ENCODE results near the gene G3BP1. TPM values are rescaled to one million over a fixed set of nuclear protein-coding genes. Genes with fewer than 3 reads are reported as not detected.
A peak's percentile ranks its signal among the peaks of the same experiment; 100 is the strongest.

Gene G3BP1
- total RNA-seq, 1 experiment from 2014 or later: 400 TPM

DNA sequence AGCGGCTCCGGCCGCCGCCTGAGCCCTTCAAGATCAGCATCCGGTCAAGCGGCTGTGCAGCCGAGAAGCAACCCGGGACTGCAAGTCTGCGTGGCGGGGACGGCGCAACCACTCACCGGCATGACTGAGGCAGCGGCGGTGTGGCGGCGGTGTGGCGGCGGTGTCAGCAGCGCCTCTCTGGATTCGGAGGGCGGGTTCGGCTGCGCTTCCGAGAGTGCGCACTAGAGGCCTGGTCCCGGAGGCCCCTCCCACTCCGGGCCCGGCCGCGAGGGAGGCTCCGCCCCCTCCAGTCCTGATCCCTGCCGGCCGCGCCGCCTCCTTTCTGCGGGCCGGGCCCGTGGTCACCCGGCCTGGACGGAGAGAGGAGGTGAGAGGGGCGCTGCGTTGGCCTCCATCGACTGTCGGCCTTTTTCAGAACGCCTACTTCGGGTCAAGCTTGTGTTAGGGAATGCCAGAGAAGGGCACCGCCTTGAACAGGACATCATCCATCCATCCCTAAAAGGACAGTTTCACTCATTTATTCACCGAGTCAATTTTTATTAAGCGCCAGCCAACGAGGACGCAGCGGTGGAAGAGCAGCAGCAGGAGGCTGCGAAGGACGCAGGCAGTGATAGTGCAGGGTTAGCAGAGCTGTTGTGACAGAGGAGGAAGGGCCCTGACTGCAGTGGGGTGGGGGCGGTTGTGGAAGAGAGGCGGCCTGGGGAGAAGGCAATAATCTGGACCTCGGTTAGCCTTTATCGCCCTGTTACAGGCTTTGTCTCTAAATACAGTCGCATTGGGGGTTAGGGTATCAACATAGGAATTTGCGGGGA, 13.1 kb upstream of the G3BP1 start, which contains the start of gene ATOX1:
Gene ATOX1 (minus strand): TSS at position 202 of the 812 bp plus-strand sequence. CDS start 80 bp downstream, at position 122.
- DNase-seq (ENCODE audit: low spot score): peak; percentile 93
- Mint-ChIP-seq H3K27me3 (ENCODE audit: low read depth) (no peaks in the 10 kb centered on the region), H3K4me3 (peak within 1 kb of the TSS; percentile 84), H3K9me3 (no peaks in the 10 kb centered on the region), H3K27ac (peak within 1 kb of the TSS; percentile 94), H3K36me3 (peaks cover under 1% of the 10 kb centered on the region; the same call in 1 of the 2 replicates), H3K4me1 (peaks cover 39% of the 10 kb centered on the region)
- ChIA-PET POLR2A (interaction anchor here (2.8 kb wide), 1 partner anchor 13 kb away, joined by 27 read pairs; the partner anchor contains the start of gene G3BP1), CTCF (interaction anchor here (3.3 to 4.7 kb wide), 2 partner anchors 12 to 18 kb away, joined by 25 to 28 read pairs; partner anchors contain the start of gene G3BP1)
- peak; percentile 96 for ATAC-seq
- TF ChIP-seq SMAD3 (CRISPR knock-in tag; IDR thresholded peaks at IDR 0.05; ENCODE audit: borderline replicate concordance) (no peak), FOXK1 (CRISPR knock-in tag; IDR thresholded peaks at IDR 0.05) (0 out of 2 replicates have a peak, but pooled peaks have one; percentile 52), EMX1 (CRISPR knock-in tag; IDR thresholded peaks at IDR 0.05) (no peak), ZNF396 (CRISPR knock-in tag; IDR thresholded peaks at IDR 0.05; ENCODE audit: borderline replicate concordance) (no peak), ZNF423 (CRISPR knock-in tag; IDR thresholded peaks at IDR 0.05) (no peak), ERG (CRISPR knock-in tag; IDR thresholded peaks at IDR 0.05) (no peak), E2F4 (CRISPR knock-in tag; IDR thresholded peaks at IDR 0.05; ENCODE audit: borderline replicate concordance, low read depth) (no peak), HMGA2 (CRISPR knock-in tag; IDR thresholded peaks at IDR 0.05) (no peak), NFE2L1 (CRISPR knock-in tag; IDR thresholded peaks at IDR 0.05) (no peak), SP1 (CRISPR knock-in tag; conservative IDR thresholded peaks at IDR 0.05) (peak; percentile 63), SMAD4 (CRISPR knock-in tag; IDR thresholded peaks at IDR 0.05) (no peak), IRF2 (CRISPR knock-in tag; IDR thresholded peaks at IDR 0.05; ENCODE audit: borderline replicate concordance, low read depth) (no peak), MXD4 (CRISPR knock-in tag; IDR thresholded peaks at IDR 0.05; ENCODE audit: borderline replicate concordance) (no peak), ZNF263 (CRISPR knock-in tag; IDR thresholded peaks at IDR 0.05; ENCODE audit: low read depth) (no peak), NFATC4 (CRISPR knock-in tag; IDR thresholded peaks at IDR 0.05) (no peak), CTCF (IDR thresholded peaks at IDR 0.05) (no peak), MLX (CRISPR knock-in tag; IDR thresholded peaks at IDR 0.05) (no peak), KAT7 (CRISPR knock-in tag; IDR thresholded peaks at IDR 0.05; ENCODE audit: borderline replicate concordance) (no peak), TEAD4 (CRISPR knock-in tag; IDR thresholded peaks at IDR 0.05) (no peak)
- TF ChIP-seq, protein P1, sequence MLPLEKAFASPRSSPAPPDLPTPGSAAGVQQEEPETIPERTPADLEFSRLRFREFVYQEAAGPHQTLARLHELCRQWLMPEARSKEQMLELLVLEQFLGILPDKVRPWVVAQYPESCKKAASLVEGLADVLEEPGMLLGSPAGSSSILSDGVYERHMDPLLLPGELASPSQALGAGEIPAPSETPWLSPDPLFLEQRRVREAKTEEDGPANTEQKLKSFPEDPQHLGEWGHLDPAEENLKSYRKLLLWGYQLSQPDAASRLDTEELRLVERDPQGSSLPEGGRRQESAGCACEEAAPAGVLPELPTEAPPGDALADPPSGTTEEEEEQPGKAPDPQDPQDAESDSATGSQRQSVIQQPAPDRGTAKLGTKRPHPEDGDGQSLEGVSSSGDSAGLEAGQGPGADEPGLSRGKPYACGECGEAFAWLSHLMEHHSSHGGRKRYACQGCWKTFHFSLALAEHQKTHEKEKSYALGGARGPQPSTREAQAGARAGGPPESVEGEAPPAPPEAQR (CRISPR knock-in tag; IDR thresholded peaks at IDR 0.05): no peak
- TF ChIP-seq, protein P2, sequence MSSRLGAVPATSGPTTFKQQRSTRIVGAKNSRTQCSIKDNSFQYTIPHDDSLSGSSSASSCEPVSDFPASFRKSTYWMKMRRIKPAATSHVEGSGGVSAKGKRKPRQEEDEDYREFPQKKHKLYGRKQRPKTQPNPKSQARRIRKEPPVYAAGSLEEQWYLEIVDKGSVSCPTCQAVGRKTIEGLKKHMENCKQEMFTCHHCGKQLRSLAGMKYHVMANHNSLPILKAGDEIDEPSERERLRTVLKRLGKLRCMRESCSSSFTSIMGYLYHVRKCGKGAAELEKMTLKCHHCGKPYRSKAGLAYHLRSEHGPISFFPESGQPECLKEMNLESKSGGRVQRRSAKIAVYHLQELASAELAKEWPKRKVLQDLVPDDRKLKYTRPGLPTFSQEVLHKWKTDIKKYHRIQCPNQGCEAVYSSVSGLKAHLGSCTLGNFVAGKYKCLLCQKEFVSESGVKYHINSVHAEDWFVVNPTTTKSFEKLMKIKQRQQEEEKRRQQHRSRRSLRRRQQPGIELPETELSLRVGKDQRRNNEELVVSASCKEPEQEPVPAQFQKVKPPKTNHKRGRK (CRISPR knock-in tag; IDR thresholded peaks at IDR 0.05; ENCODE audit: borderline replicate concordance): no peak
- TF ChIP-seq, protein P3, sequence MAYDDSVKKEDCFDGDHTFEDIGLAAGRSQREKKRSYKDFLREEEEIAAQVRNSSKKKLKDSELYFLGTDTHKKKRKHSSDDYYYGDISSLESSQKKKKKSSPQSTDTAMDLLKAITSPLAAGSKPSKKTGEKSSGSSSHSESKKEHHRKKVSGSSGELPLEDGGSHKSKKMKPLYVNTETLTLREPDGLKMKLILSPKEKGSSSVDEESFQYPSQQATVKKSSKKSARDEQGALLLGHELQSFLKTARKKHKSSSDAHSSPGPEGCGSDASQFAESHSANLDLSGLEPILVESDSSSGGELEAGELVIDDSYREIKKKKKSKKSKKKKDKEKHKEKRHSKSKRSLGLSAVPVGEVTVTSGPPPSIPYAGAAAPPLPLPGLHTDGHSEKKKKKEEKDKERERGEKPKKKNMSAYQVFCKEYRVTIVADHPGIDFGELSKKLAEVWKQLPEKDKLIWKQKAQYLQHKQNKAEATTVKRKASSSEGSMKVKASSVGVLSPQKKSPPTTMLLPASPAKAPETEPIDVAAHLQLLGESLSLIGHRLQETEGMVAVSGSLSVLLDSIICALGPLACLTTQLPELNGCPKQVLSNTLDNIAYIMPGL (CRISPR knock-in tag; IDR thresholded peaks at IDR 0.05): no peak; the same call in 1 of the 2 replicates
- TF ChIP-seq, protein P4, sequence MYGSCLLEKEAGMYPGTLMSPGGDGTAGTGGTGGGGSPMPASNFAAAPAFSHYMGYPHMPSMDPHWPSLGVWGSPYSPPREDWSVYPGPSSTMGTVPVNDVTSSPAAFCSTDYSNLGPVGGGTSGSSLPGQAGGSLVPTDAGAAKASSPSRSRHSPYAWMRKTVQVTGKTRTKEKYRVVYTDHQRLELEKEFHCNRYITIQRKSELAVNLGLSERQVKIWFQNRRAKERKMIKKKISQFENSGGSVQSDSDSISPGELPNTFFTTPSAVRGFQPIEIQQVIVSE (CRISPR knock-in tag; IDR thresholded peaks at IDR 0.05; ENCODE audit: borderline replicate concordance): no peak

Data from WTC11 (cell line).